ENCODE data around the gene LARP4.

- TF ChIP-seq EZH2 (IDR thresholded peaks at IDR 0.05; ENCODE audit: insufficient read depth, poor library complexity, severe bottlenecking) (no peak), EZH2phosphoT487 (IDR thresholded peaks at IDR 0.05; ENCODE audit: insufficient read depth, low read depth) (no peak)
These were observed 117.4 kb downstream of the LARP4 start for GRCh38 chr12:50518090-50518489.

All from GM23248 (cell line).